ENCODE measurements around the gene ALX3. TPM values are rescaled to one million over a fixed set of nuclear protein-coding genes. Genes with fewer than 3 reads are reported as not detected.

Gene ALX3
- total and polyA plus RNA-seq, 10 of the 15 experiments (the other 5 are each of a cell fraction or from before 2014, with no cell fraction given): not detected

DNA sequence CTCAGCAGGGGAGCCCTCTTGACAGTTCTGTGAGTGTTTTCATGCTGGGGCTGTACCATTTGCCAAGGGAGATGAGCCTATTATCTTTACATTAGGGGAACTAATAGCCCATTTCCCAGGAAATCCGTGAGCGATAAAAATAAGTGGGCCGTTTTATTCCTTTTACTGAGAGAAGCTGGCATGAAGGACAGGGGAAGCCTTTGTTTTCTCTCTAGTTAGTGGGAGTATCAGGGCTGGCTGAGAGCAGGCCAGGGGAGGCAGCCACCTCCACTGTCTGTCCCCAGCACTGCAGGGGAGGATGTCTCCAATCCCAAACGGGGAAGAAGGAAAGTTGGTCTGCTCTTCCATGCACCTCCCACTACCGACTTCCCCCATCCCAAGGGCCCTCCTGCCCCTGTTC is 44.3 kb upstream of the ALX3 start (continued):
- TF ChIP-seq HDGF (IDR thresholded peaks at IDR 0.05): no peak
- TF ChIP-seq, protein P1, sequence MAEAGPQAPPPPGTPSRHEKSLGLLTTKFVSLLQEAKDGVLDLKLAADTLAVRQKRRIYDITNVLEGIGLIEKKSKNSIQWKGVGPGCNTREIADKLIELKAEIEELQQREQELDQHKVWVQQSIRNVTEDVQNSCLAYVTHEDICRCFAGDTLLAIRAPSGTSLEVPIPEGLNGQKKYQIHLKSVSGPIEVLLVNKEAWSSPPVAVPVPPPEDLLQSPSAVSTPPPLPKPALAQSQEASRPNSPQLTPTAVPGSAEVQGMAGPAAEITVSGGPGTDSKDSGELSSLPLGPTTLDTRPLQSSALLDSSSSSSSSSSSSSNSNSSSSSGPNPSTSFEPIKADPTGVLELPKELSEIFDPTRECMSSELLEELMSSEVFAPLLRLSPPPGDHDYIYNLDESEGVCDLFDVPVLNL (IDR thresholded peaks at IDR 0.05; ENCODE audit: low read depth, low read length): no peak
- TF ChIP-seq, protein P2, sequence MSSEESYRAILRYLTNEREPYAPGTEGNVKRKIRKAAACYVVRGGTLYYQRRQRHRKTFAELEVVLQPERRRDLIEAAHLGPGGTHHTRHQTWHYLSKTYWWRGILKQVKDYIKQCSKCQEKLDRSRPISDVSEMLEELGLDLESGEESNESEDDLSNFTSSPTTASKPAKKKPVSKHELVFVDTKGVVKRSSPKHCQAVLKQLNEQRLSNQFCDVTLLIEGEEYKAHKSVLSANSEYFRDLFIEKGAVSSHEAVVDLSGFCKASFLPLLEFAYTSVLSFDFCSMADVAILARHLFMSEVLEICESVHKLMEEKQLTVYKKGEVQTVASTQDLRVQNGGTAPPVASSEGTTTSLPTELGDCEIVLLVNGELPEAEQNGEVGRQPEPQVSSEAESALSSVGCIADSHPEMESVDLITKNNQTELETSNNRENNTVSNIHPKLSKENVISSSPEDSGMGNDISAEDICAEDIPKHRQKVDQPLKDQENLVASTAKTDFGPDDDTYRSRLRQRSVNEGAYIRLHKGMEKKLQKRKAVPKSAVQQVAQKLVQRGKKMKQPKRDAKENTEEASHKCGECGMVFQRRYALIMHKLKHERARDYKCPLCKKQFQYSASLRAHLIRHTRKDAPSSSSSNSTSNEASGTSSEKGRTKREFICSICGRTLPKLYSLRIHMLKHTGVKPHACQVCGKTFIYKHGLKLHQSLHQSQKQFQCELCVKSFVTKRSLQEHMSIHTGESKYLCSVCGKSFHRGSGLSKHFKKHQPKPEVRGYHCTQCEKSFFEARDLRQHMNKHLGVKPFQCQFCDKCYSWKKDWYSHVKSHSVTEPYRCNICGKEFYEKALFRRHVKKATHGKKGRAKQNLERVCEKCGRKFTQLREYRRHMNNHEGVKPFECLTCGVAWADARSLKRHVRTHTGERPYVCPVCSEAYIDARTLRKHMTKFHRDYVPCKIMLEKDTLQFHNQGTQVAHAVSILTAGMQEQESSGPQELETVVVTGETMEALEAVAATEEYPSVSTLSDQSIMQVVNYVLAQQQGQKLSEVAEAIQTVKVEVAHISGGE (CRISPR knock-in tag; IDR thresholded peaks at IDR 0.05): no peak
- TF ChIP-seq, protein P3, sequence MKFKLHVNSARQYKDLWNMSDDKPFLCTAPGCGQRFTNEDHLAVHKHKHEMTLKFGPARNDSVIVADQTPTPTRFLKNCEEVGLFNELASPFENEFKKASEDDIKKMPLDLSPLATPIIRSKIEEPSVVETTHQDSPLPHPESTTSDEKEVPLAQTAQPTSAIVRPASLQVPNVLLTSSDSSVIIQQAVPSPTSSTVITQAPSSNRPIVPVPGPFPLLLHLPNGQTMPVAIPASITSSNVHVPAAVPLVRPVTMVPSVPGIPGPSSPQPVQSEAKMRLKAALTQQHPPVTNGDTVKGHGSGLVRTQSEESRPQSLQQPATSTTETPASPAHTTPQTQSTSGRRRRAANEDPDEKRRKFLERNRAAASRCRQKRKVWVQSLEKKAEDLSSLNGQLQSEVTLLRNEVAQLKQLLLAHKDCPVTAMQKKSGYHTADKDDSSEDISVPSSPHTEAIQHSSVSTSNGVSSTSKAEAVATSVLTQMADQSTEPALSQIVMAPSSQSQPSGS (IDR thresholded peaks at IDR 0.05; ENCODE audit: low read length): no peak
- TF ChIP-seq, protein P4, sequence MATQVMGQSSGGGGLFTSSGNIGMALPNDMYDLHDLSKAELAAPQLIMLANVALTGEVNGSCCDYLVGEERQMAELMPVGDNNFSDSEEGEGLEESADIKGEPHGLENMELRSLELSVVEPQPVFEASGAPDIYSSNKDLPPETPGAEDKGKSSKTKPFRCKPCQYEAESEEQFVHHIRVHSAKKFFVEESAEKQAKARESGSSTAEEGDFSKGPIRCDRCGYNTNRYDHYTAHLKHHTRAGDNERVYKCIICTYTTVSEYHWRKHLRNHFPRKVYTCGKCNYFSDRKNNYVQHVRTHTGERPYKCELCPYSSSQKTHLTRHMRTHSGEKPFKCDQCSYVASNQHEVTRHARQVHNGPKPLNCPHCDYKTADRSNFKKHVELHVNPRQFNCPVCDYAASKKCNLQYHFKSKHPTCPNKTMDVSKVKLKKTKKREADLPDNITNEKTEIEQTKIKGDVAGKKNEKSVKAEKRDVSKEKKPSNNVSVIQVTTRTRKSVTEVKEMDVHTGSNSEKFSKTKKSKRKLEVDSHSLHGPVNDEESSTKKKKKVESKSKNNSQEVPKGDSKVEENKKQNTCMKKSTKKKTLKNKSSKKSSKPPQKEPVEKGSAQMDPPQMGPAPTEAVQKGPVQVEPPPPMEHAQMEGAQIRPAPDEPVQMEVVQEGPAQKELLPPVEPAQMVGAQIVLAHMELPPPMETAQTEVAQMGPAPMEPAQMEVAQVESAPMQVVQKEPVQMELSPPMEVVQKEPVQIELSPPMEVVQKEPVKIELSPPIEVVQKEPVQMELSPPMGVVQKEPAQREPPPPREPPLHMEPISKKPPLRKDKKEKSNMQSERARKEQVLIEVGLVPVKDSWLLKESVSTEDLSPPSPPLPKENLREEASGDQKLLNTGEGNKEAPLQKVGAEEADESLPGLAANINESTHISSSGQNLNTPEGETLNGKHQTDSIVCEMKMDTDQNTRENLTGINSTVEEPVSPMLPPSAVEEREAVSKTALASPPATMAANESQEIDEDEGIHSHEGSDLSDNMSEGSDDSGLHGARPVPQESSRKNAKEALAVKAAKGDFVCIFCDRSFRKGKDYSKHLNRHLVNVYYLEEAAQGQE (IDR thresholded peaks at IDR 0.05; ENCODE audit: low read depth, low read length): no peak
- TF ChIP-seq GABPA (IDR thresholded peaks at IDR 0.05; ENCODE audit: low read depth): no peak
- TF ChIP-seq YY1 (IDR thresholded peaks at IDR 0.05; ENCODE audit: low read depth, low read length): no peak
- no peak for TF ChIP-seq NFYA (IDR thresholded peaks at IDR 0.05; ENCODE audit: borderline replicate concordance, low read depth, low read length)

All from GM12878 (cell line).